ENCODE data around the gene KCNIP4. TPM values are rescaled to one million over a fixed set of nuclear protein-coding genes. Genes with fewer than 3 reads are reported as not detected.

Gene KCNIP4
- total and polyA plus RNA-seq, 2 experiments from 2014 or later: 0.65 TPM; not detected in 1

DNA sequence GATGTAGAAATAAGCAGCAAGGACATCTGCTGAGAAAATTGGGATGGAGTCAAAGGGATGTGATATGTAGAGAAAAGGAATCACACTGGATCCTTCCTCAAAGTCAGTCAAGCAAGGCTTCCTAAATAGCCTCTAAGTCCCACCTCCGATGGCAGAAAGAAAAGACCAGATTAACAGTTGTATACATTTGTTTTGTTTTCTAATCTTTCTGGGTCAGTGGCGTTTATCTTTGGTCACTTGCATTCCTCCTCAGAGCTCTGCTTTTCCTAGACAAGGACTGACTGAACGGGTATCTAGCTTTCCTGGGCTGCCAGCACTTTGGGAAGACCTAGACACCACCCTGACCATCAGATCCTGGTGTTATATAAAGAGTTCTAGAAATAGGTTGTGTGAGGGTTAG is 1225.1 kb downstream of the KCNIP4 start:
- Histone ChIP-seq H3K27me3 (replicated peaks; ENCODE audit: insufficient read depth) (no peaks in the 10 kb centered on the region), H4K20me1 (ENCODE audit: insufficient read depth) (no peaks in the 10 kb centered on the region), H3K4me2 (ENCODE audit: unreplicated experiment) (no peak overlapping the region), H3K9me2 (ENCODE audit: insufficient read depth) (no peaks in the 10 kb centered on the region), H2AFZ (no peak overlapping the region), H3K36me3 (ENCODE audit: low read depth) (peaks cover 30% of the 10 kb centered on the region), H3K9ac (no peak overlapping the region), H3K27ac (no peak overlapping the region), H3K9me3 (ENCODE audit: low read depth) (no peaks in the 10 kb centered on the region), H3K79me2 (ENCODE audit: insufficient read depth) (no peaks in the 10 kb centered on the region), H3K4me1 (ENCODE audit: insufficient read depth) (peaks cover 5% of the 10 kb centered on the region; the same call in 1 of the 2 replicates), H3K4me3 (no peak overlapping the region), H3F3A (ENCODE audit: insufficient read depth) (no peaks in the 10 kb centered on the region)
- no peak for TF ChIP-seq EZH2 (IDR thresholded peaks at IDR 0.05; ENCODE audit: insufficient read depth, poor library complexity, severe bottlenecking)
- no peak for TF ChIP-seq EZH2phosphoT487 (IDR thresholded peaks at IDR 0.05; ENCODE audit: insufficient read depth, low read depth)
- in situ Hi-C loops (cut with MboI): no loop called here
- DNase-seq: no peak
- 96 to 97% methylated on average over 3 of the region's 3 CpGs for WGBS, 2 experiments (ENCODE audit: low coverage in 1 of 2, low lambda C conversion rate in 2 of 2, missing lambda C conversion rate in 2 of 2)

DNA sequence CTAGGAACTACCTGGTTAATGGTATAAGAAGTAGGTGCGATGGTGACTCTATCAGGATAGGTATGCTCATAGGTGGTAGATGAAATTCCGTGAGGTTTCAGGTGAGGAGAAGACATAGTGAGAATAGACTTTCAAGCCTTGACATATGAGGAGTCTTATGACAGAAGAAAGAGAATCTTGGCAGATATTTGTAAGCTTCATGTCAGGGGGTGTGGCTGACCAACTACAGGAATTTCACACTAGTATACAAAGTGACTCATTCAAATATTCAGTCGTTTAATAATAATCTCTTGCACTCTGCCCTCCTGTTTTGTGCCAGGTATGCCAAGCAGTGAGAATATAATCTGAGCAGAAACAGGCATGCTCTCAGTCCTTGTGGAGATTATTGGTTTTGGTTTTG is 1225.6 kb downstream of the KCNIP4 start:
- H3K9me2 ChIP-seq (ENCODE audit: insufficient read depth): no peaks in the 10 kb centered on the region
- H3K27me3 ChIP-seq (replicated peaks; ENCODE audit: insufficient read depth): no peaks in the 10 kb centered on the region
- H3K9me3 ChIP-seq (ENCODE audit: low read depth): no peaks in the 10 kb centered on the region
- DNase-seq: peak; percentile 36
- no peaks in the 10 kb centered on the region for H3K79me2 ChIP-seq (ENCODE audit: insufficient read depth)
- in situ Hi-C loops (cut with MboI): no loop called here
- no peak overlapping the region for H3K9ac ChIP-seq
- peaks cover 5% of the 10 kb centered on the region; the same call in 1 of the 2 replicates for H3K4me1 ChIP-seq (ENCODE audit: insufficient read depth)
- no peak overlapping the region for H2AFZ ChIP-seq
- 57 to 63% methylated on average over 3 of the region's 3 CpGs for WGBS, 2 experiments (ENCODE audit: low coverage in 1 of 2, low lambda C conversion rate in 2 of 2, missing lambda C conversion rate in 2 of 2)
- H3F3A ChIP-seq (ENCODE audit: insufficient read depth): no peaks in the 10 kb centered on the region
- H3K36me3 ChIP-seq (ENCODE audit: low read depth): peaks cover 28% of the 10 kb centered on the region
- H3K27ac ChIP-seq: no peak overlapping the region
- H3K4me2 ChIP-seq (ENCODE audit: unreplicated experiment): no peak overlapping the region
- H4K20me1 ChIP-seq (ENCODE audit: insufficient read depth): no peaks in the 10 kb centered on the region
- no peak overlapping the region for H3K4me3 ChIP-seq
- TF ChIP-seq EZH2phosphoT487 (IDR thresholded peaks at IDR 0.05; ENCODE audit: insufficient read depth, low read depth) (no peak), EZH2 (IDR thresholded peaks at IDR 0.05; ENCODE audit: insufficient read depth, poor library complexity, severe bottlenecking) (no peak)

DNA sequence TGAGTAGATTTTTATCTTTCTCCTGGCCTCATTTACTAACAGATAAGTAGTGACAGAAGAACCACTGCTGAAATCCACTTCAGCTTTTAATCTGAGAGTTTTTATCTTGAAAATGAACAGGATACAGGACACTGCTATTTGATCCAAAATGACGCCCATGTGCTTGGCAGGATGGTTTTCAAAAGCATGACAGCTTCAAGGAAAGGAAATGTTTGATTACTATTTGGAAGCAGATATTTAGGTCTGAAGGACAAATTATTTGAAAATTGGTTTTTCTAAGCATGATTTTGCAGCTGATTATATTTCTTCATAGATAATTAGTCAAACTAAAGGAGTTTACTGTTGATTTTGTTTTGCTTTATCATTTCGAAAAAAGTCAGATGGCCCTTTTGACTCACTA is 1237.2 kb downstream of the KCNIP4 start:
- Histone ChIP-seq H3K9me2 (ENCODE audit: insufficient read depth) (no peaks in the 10 kb centered on the region), H3K27me3 (replicated peaks; ENCODE audit: insufficient read depth) (no peaks in the 10 kb centered on the region), H3K36me3 (ENCODE audit: low read depth) (peaks cover 33% of the 10 kb centered on the region), H2AFZ (no peak overlapping the region), H3K9ac (no peak overlapping the region), H3K27ac (no peak overlapping the region), H3K4me2 (ENCODE audit: unreplicated experiment) (no peak overlapping the region), H3K4me3 (no peak overlapping the region), H3F3A (ENCODE audit: insufficient read depth) (no peaks in the 10 kb centered on the region), H3K79me2 (ENCODE audit: insufficient read depth) (no peaks in the 10 kb centered on the region), H3K9me3 (ENCODE audit: low read depth) (no peaks in the 10 kb centered on the region), H3K4me1 (ENCODE audit: insufficient read depth) (no peaks in the 10 kb centered on the region), H4K20me1 (ENCODE audit: insufficient read depth) (no peaks in the 10 kb centered on the region)
- no peak for DNase-seq
- 93 to 99% methylated on average over 2 of the region's 2 CpGs for WGBS, 2 experiments (ENCODE audit: low coverage in 1 of 2, low lambda C conversion rate in 2 of 2, missing lambda C conversion rate in 2 of 2)
- TF ChIP-seq EZH2phosphoT487 (IDR thresholded peaks at IDR 0.05; ENCODE audit: insufficient read depth, low read depth): no peak
- no peak for TF ChIP-seq EZH2 (IDR thresholded peaks at IDR 0.05; ENCODE audit: insufficient read depth, poor library complexity, severe bottlenecking)
- in situ Hi-C loops (cut with MboI): no loop called here

DNA sequence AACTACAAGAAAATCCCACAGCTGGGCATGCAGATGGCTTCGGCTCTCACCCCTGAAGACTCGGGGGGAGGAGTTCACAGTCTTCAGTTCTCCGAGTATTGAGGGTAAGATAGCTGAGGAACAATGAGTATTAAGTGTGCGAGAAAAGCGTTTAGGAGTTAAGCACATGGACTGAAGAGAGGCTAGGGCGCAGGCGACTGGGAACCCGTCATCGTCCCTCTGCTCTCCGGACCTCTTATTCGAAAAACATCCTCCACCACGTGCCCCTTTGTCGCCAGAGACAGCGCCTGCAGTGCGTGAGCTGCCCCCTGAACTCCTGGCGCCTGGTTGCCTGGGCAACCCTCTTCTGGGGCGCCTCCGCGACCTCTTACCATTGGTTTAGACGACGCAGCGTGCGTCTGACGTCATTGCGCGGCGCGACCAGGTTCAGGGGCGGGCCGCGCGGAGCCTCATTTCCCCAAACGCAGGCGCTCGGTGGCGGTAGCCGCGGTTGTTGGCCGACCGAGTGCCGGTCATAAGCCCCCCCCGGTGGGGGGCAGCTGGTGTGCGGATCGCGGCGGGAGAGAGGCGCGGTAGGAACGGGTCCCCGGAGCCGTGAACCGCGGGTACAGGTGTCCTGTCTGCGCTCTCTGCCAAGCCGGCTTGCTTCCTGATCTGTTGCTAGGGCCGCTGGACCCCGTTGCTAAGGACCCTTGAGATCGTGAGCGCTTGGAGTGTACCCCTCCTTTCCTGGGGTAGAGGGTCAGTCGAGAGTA is 1248.4 kb downstream of the KCNIP4 start, which contains the start of gene PACRGL:
Gene PACRGL (plus strand): TSS at position 452 of the 755 bp plus-strand sequence. CDS start 4,024 bp downstream, outside the sequence.
- 0 to 1% methylated on average over 54 to 57 of the region's 60 CpGs for WGBS, 2 experiments (ENCODE audit: low coverage in 1 of 2, low lambda C conversion rate in 2 of 2, missing lambda C conversion rate in 2 of 2)
- Histone ChIP-seq H3F3A (ENCODE audit: insufficient read depth) (no peaks in the 10 kb centered on the region), H3K79me2 (ENCODE audit: insufficient read depth) (peaks cover 36% of the 10 kb centered on the region), H3K36me3 (ENCODE audit: low read depth) (peaks cover 6% of the 10 kb centered on the region; the same call in 1 of the 2 replicates), H3K9me3 (ENCODE audit: low read depth) (no peaks in the 10 kb centered on the region), H3K9me2 (ENCODE audit: insufficient read depth) (no peaks in the 10 kb centered on the region), H3K4me3 (peak within 1 kb of the TSS; percentile 96), H3K9ac (peak within 1 kb of the TSS; percentile 93), H3K27me3 (replicated peaks; ENCODE audit: insufficient read depth) (no peaks in the 10 kb centered on the region), H4K20me1 (ENCODE audit: insufficient read depth) (no peaks in the 10 kb centered on the region), H2AFZ (peak within 1 kb of the TSS; percentile 99), H3K4me2 (ENCODE audit: unreplicated experiment) (peak within 1 kb of the TSS; percentile 100), H3K4me1 (ENCODE audit: insufficient read depth) (peaks cover 10% of the 10 kb centered on the region), H3K27ac (peak within 1 kb of the TSS; percentile 89)
- in situ Hi-C loops (cut with MboI): no loop called here
- TF ChIP-seq EZH2phosphoT487 (IDR thresholded peaks at IDR 0.05; ENCODE audit: insufficient read depth, low read depth) (no peak), EZH2 (IDR thresholded peaks at IDR 0.05; ENCODE audit: insufficient read depth, poor library complexity, severe bottlenecking) (no peak)
- DNase-seq: peak; percentile 99

Data from GM23248 (cell line).